K562 (cell line): ENCODE measurements around the gene RIN3. TPM values are rescaled to one million over a fixed set of nuclear protein-coding genes. Genes with fewer than 3 reads are reported as not detected.

Source experiments
- ATAC-seq: fragments of 200-7000 bp; cut with Tn5 transposase; 3 replicates; pipeline ENCODE4 v1.9.1; 2020; ENCODE audit warnings: moderate library complexity
- BruUV-seq: library from RNA; stranded (reverse); fragments of 400-500 nt; replicated peaks from 2 replicates; lab custom pipeline; 2021; lab: Mats Ljungman, UMichigan
- CTCF ChIA-PET: fragments of 300-600 bp; formaldehyde crosslinking; extraction: SDS; loops from one replicate; lab custom pipeline; 2021; ENCODE audit warnings: low intra/inter-chr PET ratio; lab: Yijun Ruan, JAX
- POLR2A ChIA-PET: fragments of 300-600, 350-650 bp; sonication (Branson Sonifier 250); formaldehyde crosslinking; extraction: SDS; loops from one replicate; lab custom pipeline; 2021; ENCODE audit warnings: antibody characterized with exemption, inconsistent platforms; lab: Yijun Ruan, JAX
- DNase-seq, 4 experiments: peaks; one replicate each; pipeline versions ENCODE4 v3.0.0 to v3.0.0-alpha.2; 2011 to 2018; ENCODE audit warnings: low spot score in 3 of 4, mixed read lengths in 3 of 4; ENCODE audit errors: extremely low read depth in 1 of 4
- FAIRE-seq: peaks from 2 replicates; lab custom pipeline; 2011; peaks lifted over from hg19 to GRCh38; lab: Jason Lieb, UNC
- H2AFZ ChIP-seq: 2 replicates; pipeline ENCODE4 v1.6.0; 2011; ENCODE audit warnings: low read depth, low read length, control low read depth, inconsistent platforms
- H3K27ac ChIP-seq: fragments of 200-600 bp; 3 replicates; pipeline ENCODE4 v1.8.0; 2011; ENCODE audit warnings: low read depth, mild to moderate bottlenecking, control low read depth, inconsistent platforms, low read length, moderate library complexity, mixed read lengths; ENCODE audit errors: extremely low read depth
- H3K27me3 ChIP-seq, 2 experiments: fragments of 300-600 bp in 1 of 2; 2 replicates in 1 of 2; 3 replicates in 1 of 2; pipeline versions ENCODE4 v1.6.0 to v1.8.0; 2011; ENCODE audit warnings: inconsistent platforms in 2 of 2, low read length in 2 of 2, mild to moderate bottlenecking in 1 of 2, mixed read lengths in 1 of 2, moderate library complexity in 1 of 2; ENCODE audit not compliant: control insufficient read depth in 2 of 2, insufficient read depth in 2 of 2
- H3K36me3 ChIP-seq: fragments of 300-600 bp; 3 replicates; pipeline ENCODE4 v1.8.0; 2011; ENCODE audit warnings: mild to moderate bottlenecking, low read length, inconsistent platforms; ENCODE audit not compliant: control insufficient read depth, insufficient read depth
- H3K4me1 ChIP-seq, 2 experiments: fragments of 200-600 bp in 1 of 2; replicated peaks in 1 of 2; 2 replicates in 1 of 2; 3 replicates in 1 of 2; pipeline versions ENCODE4 v1.5.1 to v1.8.0; 2011; ENCODE audit warnings: inconsistent platforms in 2 of 2, low read length in 2 of 2, mild to moderate bottlenecking in 1 of 2, mixed read lengths in 1 of 2, moderate library complexity in 1 of 2; ENCODE audit not compliant: control insufficient read depth in 2 of 2, insufficient read depth in 2 of 2
- H3K4me2 ChIP-seq: 2 replicates; pipeline ENCODE4 v1.6.1; 2011; ENCODE audit warnings: low read length, control low read depth, inconsistent platforms, mixed read lengths; ENCODE audit not compliant: insufficient read depth
- H3K4me3 ChIP-seq: fragments of 200-600 bp; sonication (generic), shearing (Covaris generic); 2 replicates; pipeline ENCODE4 v1.5.1; 2016; ENCODE audit warnings: control low read depth, inconsistent platforms
- H3K79me2 ChIP-seq: fragments of 200-600 bp; 3 replicates; pipeline ENCODE4 v1.8.0; 2011; ENCODE audit warnings: low read length, inconsistent platforms; ENCODE audit not compliant: control insufficient read depth, insufficient read depth
- H3K9ac ChIP-seq, 2 experiments: 2 replicates each; pipeline versions ENCODE4 v1.6.0 to v1.6.1; 2011; ENCODE audit warnings: low read depth in 2 of 2, low read length in 2 of 2, control low read depth in 1 of 2, inconsistent platforms in 1 of 2, mild to moderate bottlenecking in 1 of 2, mixed read lengths in 1 of 2; ENCODE audit not compliant: insufficient read depth in 1 of 2
- H3K9me1 ChIP-seq: one replicate; pipeline ENCODE4 v1.6.0; 2011; ENCODE audit warnings: inconsistent platforms, mild to moderate bottlenecking, low read length, moderate library complexity; ENCODE audit not compliant: control insufficient read depth, insufficient read depth
- H3K9me3 ChIP-seq: replicated peaks from 2 replicates; pipeline ENCODE4 v1.5.1; 2011; ENCODE audit warnings: low read depth, low read length, inconsistent platforms; ENCODE audit not compliant: control insufficient read depth, insufficient read depth
- H4K20me1 ChIP-seq: replicated peaks from 2 replicates; pipeline ENCODE4 v1.6.1; 2011; ENCODE audit warnings: low read length, inconsistent platforms, mixed read lengths; ENCODE audit not compliant: control insufficient read depth, insufficient read depth
- CREM ChIP-seq: IDR thresholded peaks from 2 replicates; pipeline ENCODE4 v1.6.1; 2014; ENCODE audit warnings: antibody characterized with exemption, low read depth
- HNRNPK ChIP-seq: fragments of 200-400 bp; formaldehyde crosslinking; IDR thresholded peaks from one replicate; pipeline ENCODE4 v1.6.1; 2018; ENCODE audit warnings: mild to moderate bottlenecking, low read depth, low read length; ENCODE audit not compliant: poor library complexity, severe bottlenecking
- MAZ ChIP-seq, 2 experiments: fragments of 450-650 bp in 1 of 2; sonication (generic) in 1 of 2; formaldehyde crosslinking; IDR thresholded peaks in 1 of 2; conservative IDR thresholded peaks in 1 of 2; 2 replicates each; pipeline versions ENCODE4 v1.4.0 to v1.5.0; 2020; ENCODE audit warnings: mild to moderate bottlenecking in 1 of 2, missing genetic modification reagents in 1 of 2
- POLR2G ChIP-seq: fragments of 200-400 bp; formaldehyde crosslinking; IDR thresholded peaks from 2 replicates; pipeline ENCODE4 v1.6.1; 2017; ENCODE audit warnings: low read depth, mild to moderate bottlenecking, antibody characterized with exemption, low read length, moderate library complexity
- XRCC4 ChIP-seq: IDR thresholded peaks from one replicate; pipeline ENCODE4 v1.6.1; 2011; ENCODE audit not compliant: insufficient read depth, insufficient read length; ENCODE audit errors: extremely low read depth
- ZBTB40 ChIP-seq, 2 experiments: fragments of 450-650 bp in 1 of 2; sonication (generic) in 1 of 2; formaldehyde crosslinking in 1 of 2; IDR thresholded peaks; 2 replicates each; pipeline versions ENCODE4 v1.7.1 to v1.9.0; 2016 to 2022; ENCODE audit warnings: inconsistent platforms in 1 of 2, mild to moderate bottlenecking in 1 of 2, missing genetic modification reagents in 1 of 2
- ZNF436 ChIP-seq: fragments of 250-450, 450-650 bp; sonication (Bioruptor Pico); formaldehyde crosslinking; IDR thresholded peaks from 2 replicates; pipeline ENCODE4 v1.7.0; 2020; ENCODE audit warnings: mild to moderate bottlenecking
- ZNF444 ChIP-seq: fragments of 250-450 bp; sonication (Bioruptor Pico); IDR thresholded peaks from 2 replicates; pipeline ENCODE4 v1.4.0; 2020; ENCODE audit warnings: mild to moderate bottlenecking, moderate library complexity
- in situ Hi-C: fragments of 300-500 bp; cut with MboI; formaldehyde crosslinking; loops from 4 replicates; pipeline ENCODE4 v1.15.0; 2018; ENCODE audit warnings: inconsistent platforms, mixed read lengths
- intact Hi-C: fragments of 100-400 bp; cut with micrococcal nuclease; formaldehyde crosslinking; loops from 2 replicates; pipeline ENCODE4 v1.14.2; 2022
- polyA plus RNA-seq, 8 experiments: library from polyadenylated mRNA; depleted of rRNA in 4 of 8; stranded (reverse) in 5 of 8; unstranded in 3 of 8; fragments of >200 nt; fragmentation: Nextera tagmentation in 2 of 8; fragmentation: Illumina TruSeq in 1 of 8; extraction: Ambion mirVana in 2 of 8; extraction: Trizol in 1 of 8; gene quantifications; 2 replicates each; pipeline versions ENCODE4 v1.2.1 to v1.2.3, GENCODE V29; 2011 to 2014; ENCODE audit warnings: inconsistent platforms in 1 of 8, missing spikeins in 1 of 8
- total RNA-seq, 7 experiments: library from RNA; depleted of rRNA in 6 of 7; stranded (reverse); fragments of >200 nt in 6 of 7; fragmentation: Illumina TruSeq in 2 of 7; extraction: Trizol in 2 of 7; gene quantifications; 2 replicates each; pipeline versions ENCODE4 v1.2.1 to v1.2.3, GENCODE V29; 2011 to 2021; ENCODE audit warnings: low replicate concordance in 1 of 7

Gene RIN3
- total and polyA plus RNA-seq, 9 of the 15 experiments (the other 6 are each of a cell fraction or from before 2014, with no cell fraction given) = 0.01 to 0.49 (median 0.08) TPM; not detected in 5

GRCh38 chr14:92633724-92634123 lies 120.1 kb downstream of the RIN3 start:
- Histone ChIP-seq H3K4me3 (no peak overlapping the region), H3K9me3 (no peaks in the 10 kb centered on the region), H3K4me2 (no peak overlapping the region), H3K4me1 (no peaks in the 10 kb centered on the region), H2AFZ (no peak overlapping the region), H3K36me3 (no peaks in the 10 kb centered on the region), H3K9me1 (no peaks in the 10 kb centered on the region), H3K27me3 (peaks cover 0 to 13% of the 10 kb centered on the region in 2 experiments; a peak in 2 of 5 replicates), H4K20me1 (no peaks in the 10 kb centered on the region), H3K27ac (no peak overlapping the region), H3K79me2 (no peaks in the 10 kb centered on the region), H3K9ac (no peak overlapping the region)
- FAIRE-seq (no peak), ATAC-seq (no peak), DNase-seq (no peak)
- CTCF ChIA-PET = no interaction called here
- POLR2A ChIA-PET = no interaction called here
- in situ Hi-C loops (no loop called here), intact Hi-C loops (no loop called here)
- no TSS peak for BruUV-seq
- TF ChIP-seq ZNF436 (CRISPR knock-in tag) = no peak
- TF ChIP-seq POLR2G = no peak
- TF ChIP-seq HNRNPK = no peak
- TF ChIP-seq CREM = no peak
- TF ChIP-seq XRCC4 = no peak
- TF ChIP-seq MAZ (CRISPR knock-in tag; conservative IDR thresholded peaks at IDR 0.05 in 1 of 2, IDR thresholded peaks at IDR 0.05 in 1 of 2) = no peak
- no peak for TF ChIP-seq ZNF444 (CRISPR knock-in tag)
- no peak for TF ChIP-seq ZBTB40 (IDR thresholded peaks at IDR 0.05)
- no peak for TF ChIP-seq ZBTB40 (CRISPR knock-in tag; IDR thresholded peaks at IDR 0.05)
